BLaER1 (cell line): Measurements from ENCODE around the gene ZNF813.
"Not testable (repeated sequence)": the region's sequence is repeated elsewhere in the genome, so short reads cannot be mapped to it uniquely, and the experiment has no call there.

Experiments used
- H3K27ac ChIP-seq: shearing (Covaris generic); formaldehyde crosslinking; 2 replicates; pipeline ENCODE4 v1.8.1; 2022
- H3K27me3 ChIP-seq: shearing (Covaris generic); formaldehyde crosslinking; 2 replicates; pipeline ENCODE4 v1.8.1; 2022
- H3K36me3 ChIP-seq: shearing (Covaris generic); formaldehyde crosslinking; 2 replicates; pipeline ENCODE4 v1.8.1; 2022
- H3K4me1 ChIP-seq: shearing (Covaris generic); formaldehyde crosslinking; 2 replicates; pipeline ENCODE4 v1.8.1; 2022
- H3K4me2 ChIP-seq: shearing (Covaris generic); formaldehyde crosslinking; 2 replicates; pipeline ENCODE4 v1.8.1; 2022
- H3K4me3 ChIP-seq: shearing (Covaris generic); formaldehyde crosslinking; 2 replicates; pipeline ENCODE4 v1.8.1; 2022
- H3K9ac ChIP-seq: shearing (Covaris generic); formaldehyde crosslinking; 2 replicates; pipeline ENCODE4 v1.8.1; 2022
- H3K9me3 ChIP-seq: shearing (Covaris generic); formaldehyde crosslinking; 2 replicates; pipeline ENCODE4 v1.8.1; 2022
- H4K20me1 ChIP-seq: shearing (Covaris generic); formaldehyde crosslinking; 2 replicates; pipeline ENCODE4 v1.8.1; 2022
- Cebpa-rat ChIP-seq: shearing (Covaris generic); IDR thresholded peaks from 2 replicates; pipeline ENCODE4 v1.8.1; 2022

ZNF813 gene

GRCh38 chr19:53455828-53456227 lies 11.7 kb upstream of the ZNF813 start:
- Histone ChIP-seq H3K9me3 (peaks cover 89% of the 10 kb centered on the region), H3K27me3 (no peaks in the 10 kb centered on the region), H3K27ac (no peak overlapping the region), H3K9ac (no peak overlapping the region), H4K20me1 (no peaks in the 10 kb centered on the region), H3K4me1 (no peaks in the 10 kb centered on the region), H3K36me3 (peaks cover 85% of the 10 kb centered on the region), H3K4me2 (no peak overlapping the region), H3K4me3 (peak overlapping the region; percentile 9)
- TF ChIP-seq Cebpa-rat: no peak

DNA sequence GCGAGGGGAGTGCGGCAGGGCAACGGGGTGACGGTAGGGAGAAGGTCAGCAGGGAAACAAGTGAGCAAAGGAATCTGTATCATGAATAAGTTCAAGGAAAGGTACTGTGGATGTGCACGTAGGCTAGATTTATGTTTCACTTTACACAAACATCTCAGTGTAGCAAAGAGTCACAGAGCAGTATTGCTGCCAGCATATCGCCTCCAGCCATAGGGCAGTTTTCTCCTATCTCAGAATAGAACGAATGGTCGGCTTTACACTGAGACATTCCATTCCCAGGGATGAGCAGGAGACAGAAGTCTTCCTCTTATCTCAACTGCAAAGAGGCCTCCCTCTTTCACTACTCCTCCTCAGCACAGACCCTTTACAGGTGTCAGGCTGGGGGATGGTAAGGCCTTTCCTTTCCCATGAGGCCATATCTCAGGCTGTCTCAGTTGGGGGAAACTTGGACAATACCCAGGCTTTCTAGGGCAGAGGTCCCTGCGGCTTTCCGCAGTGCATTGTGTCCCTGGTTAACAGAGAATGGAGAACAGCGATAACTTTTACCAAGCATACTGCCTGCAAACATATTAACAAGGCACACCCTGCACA lies 7.3 kb upstream of the ZNF813 start:
- H3K27me3 ChIP-seq, H3K4me1 ChIP-seq, H3K4me3 ChIP-seq, H3K9ac ChIP-seq, H4K20me1 ChIP-seq, H3K27ac ChIP-seq, H3K4me2 ChIP-seq: not testable (repeated sequence)
- Histone ChIP-seq H3K36me3 (peaks cover 41% of the 10 kb centered on the region), H3K9me3 (peaks cover 69% of the 10 kb centered on the region)

DNA sequence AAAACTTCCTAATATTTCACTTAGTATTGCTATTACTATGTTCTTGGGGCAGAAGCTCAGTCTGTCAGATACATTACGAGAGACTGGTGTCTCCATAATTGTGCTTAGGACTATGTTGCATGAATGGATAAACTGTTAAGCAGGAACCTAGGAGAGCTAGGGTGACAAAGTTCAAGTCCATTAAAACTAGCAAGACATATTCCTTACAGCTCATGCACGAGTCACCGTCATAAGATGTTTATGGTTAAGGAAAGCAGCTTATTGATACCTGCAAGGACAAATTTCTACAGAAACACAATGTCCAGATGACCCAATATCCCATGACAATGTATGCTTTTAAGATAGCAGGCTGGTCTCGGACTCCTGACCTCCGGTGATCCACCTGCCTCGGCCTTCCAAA lies 5.7 kb upstream of the ZNF813 start:
- Histone ChIP-seq H3K4me1 (no peaks in the 10 kb centered on the region), H3K9ac (no peak overlapping the region), H4K20me1 (no peaks in the 10 kb centered on the region), H3K9me3 (peaks cover 57% of the 10 kb centered on the region), H3K27ac (no peak overlapping the region), H3K4me3 (no peak overlapping the region), H3K27me3 (no peaks in the 10 kb centered on the region), H3K4me2 (no peak overlapping the region), H3K36me3 (peaks cover 25% of the 10 kb centered on the region)
- TF ChIP-seq Cebpa-rat: no peak

- Histone ChIP-seq H3K36me3 (peaks cover 15% of the 10 kb centered on the region; the same call in 1 of the 2 replicates), H3K9ac (no peak overlapping the region), H3K9me3 (peaks cover 47% of the 10 kb centered on the region), H3K4me3 (no peak overlapping the region), H3K4me2 (no peak overlapping the region), H3K27me3 (no peaks in the 10 kb centered on the region), H4K20me1 (no peaks in the 10 kb centered on the region), H3K27ac (no peak overlapping the region), H3K4me1 (no peaks in the 10 kb centered on the region)
- TF ChIP-seq Cebpa-rat: no peak
Observed at GRCh38 chr19:53462861-53463260, 4.7 kb upstream of the ZNF813 start.

DNA sequence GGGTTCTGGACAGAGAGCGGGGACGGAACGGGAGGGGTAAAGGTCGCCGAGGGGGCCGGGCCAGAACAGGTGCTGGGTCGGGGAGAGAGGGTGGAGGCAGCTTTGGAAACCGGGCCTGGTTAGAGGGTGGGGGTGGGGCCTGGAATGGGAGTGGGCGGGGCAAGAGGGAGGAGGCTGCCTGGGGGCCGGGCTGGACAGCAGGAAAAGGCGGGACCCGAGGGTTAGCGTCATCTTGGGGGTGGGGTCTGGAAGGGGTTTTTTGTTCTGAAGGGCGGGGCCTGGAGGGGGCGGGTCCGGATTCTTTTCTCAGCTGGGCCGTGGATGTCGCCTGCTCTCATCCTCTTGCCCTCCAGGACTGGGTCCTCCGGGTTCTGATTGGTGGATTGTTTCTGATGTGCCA lies 4.3 kb upstream of the ZNF813 start:
- Histone ChIP-seq H3K36me3 (peaks cover 11% of the 10 kb centered on the region; the same call in 1 of the 2 replicates), H3K4me3 (no peak overlapping the region), H3K9ac (no peak overlapping the region), H3K27me3 (no peaks in the 10 kb centered on the region), H4K20me1 (no peaks in the 10 kb centered on the region), H3K4me2 (no peak overlapping the region), H3K27ac (no peak overlapping the region), H3K9me3 (peaks cover 43% of the 10 kb centered on the region), H3K4me1 (peaks cover under 1% of the 10 kb centered on the region; the same call in 1 of the 2 replicates)
- TF ChIP-seq Cebpa-rat: no peak

GRCh38 chr19:53466726-53467484 lies 628 bp upstream of the ZNF813 start:
- H3K9me3 ChIP-seq: peaks cover 39% of the 10 kb centered on the region
- H3K36me3 ChIP-seq: peaks cover 16% of the 10 kb centered on the region; the same call in 1 of the 2 replicates
- TF ChIP-seq Cebpa-rat: no peak
- H3K27me3 ChIP-seq: no peaks in the 10 kb centered on the region
- H3K4me1 ChIP-seq: peaks cover 5% of the 10 kb centered on the region; the same call in 1 of the 2 replicates
- H3K4me2 ChIP-seq: peak overlapping the region; percentile 79
- H3K4me3 ChIP-seq: peak overlapping the region; percentile 85
- peak overlapping the region; percentile 53; the same call in 1 of the 2 replicates for H3K9ac ChIP-seq
- H4K20me1 ChIP-seq: no peaks in the 10 kb centered on the region
- H3K27ac ChIP-seq: no peak overlapping the region

DNA sequence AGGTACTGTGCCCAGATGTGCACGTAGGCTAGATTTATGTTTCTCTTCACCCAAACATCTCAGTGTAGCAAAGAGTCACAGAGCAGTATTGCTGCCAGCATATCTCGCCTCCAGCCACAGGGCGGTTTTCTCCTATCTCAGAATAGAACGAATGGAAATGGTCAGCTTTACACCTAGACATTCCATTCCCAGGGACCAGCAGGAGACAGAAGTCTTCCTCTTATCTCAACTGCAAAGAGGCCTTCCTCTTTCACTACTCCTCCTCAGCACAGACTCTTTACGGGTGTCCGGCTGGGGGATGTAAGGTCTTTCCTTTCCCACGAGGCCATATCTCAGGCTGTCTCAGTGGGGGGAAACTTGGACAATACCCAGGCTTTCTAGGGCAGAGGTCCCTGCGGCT lies 1.1 kb downstream of the ZNF813 start:
- not testable (repeated sequence) for H4K20me1 ChIP-seq, H3K27me3 ChIP-seq, H3K4me1 ChIP-seq, H3K27ac ChIP-seq
- H3K4me2 ChIP-seq: peak overlapping the region; percentile 91
- peaks cover 33% of the 10 kb centered on the region for H3K36me3 ChIP-seq
- H3K4me3 ChIP-seq: peak overlapping the region; percentile 85
- H3K9me3 ChIP-seq: peaks cover 45% of the 10 kb centered on the region
- peak overlapping the region; percentile 92 for H3K9ac ChIP-seq

- no peak for TF ChIP-seq Cebpa-rat
Observed at GRCh38 chr19:53471916-53472315, 4.4 kb downstream of the ZNF813 start.

GRCh38 chr19:53474832-53475231 lies 7.3 kb downstream of the ZNF813 start:
- H3K9me3 ChIP-seq: peaks cover 90% of the 10 kb centered on the region
- H3K36me3 ChIP-seq: peaks cover 93% of the 10 kb centered on the region
- H3K4me2 ChIP-seq: not testable (repeated sequence)

More at GRCh38 chr19:53471916-53472315, 4.4 kb downstream of the ZNF813 start:
- H3K27ac ChIP-seq: no peak overlapping the region
- H3K9ac ChIP-seq: no peak overlapping the region
- H3K4me2 ChIP-seq: no peak overlapping the region
- peaks cover 63% of the 10 kb centered on the region for H3K36me3 ChIP-seq
- no peaks in the 10 kb centered on the region for H3K27me3 ChIP-seq
- no peak overlapping the region for H3K4me3 ChIP-seq
- H3K9me3 ChIP-seq: peaks cover 61% of the 10 kb centered on the region
- H4K20me1 ChIP-seq: no peaks in the 10 kb centered on the region
- H3K4me1 ChIP-seq: peaks cover 9% of the 10 kb centered on the region; the same call in 1 of the 2 replicates

GRCh38 chr19:53475470-53475869 lies 7.9 kb downstream of the ZNF813 start:
- H3K27me3 ChIP-seq, H3K4me2 ChIP-seq, H4K20me1 ChIP-seq, H3K9ac ChIP-seq, H3K4me1 ChIP-seq, H3K4me3 ChIP-seq, H3K27ac ChIP-seq: not testable (repeated sequence)
- Histone ChIP-seq H3K9me3 (peaks cover 96% of the 10 kb centered on the region), H3K36me3 (peaks cover 96% of the 10 kb centered on the region)

More at GRCh38 chr19:53474832-53475231, 7.3 kb downstream of the ZNF813 start:
- H3K9ac ChIP-seq, H3K27ac ChIP-seq, H3K4me3 ChIP-seq, H4K20me1 ChIP-seq, H3K4me1 ChIP-seq, H3K27me3 ChIP-seq: not testable (repeated sequence)

DNA sequence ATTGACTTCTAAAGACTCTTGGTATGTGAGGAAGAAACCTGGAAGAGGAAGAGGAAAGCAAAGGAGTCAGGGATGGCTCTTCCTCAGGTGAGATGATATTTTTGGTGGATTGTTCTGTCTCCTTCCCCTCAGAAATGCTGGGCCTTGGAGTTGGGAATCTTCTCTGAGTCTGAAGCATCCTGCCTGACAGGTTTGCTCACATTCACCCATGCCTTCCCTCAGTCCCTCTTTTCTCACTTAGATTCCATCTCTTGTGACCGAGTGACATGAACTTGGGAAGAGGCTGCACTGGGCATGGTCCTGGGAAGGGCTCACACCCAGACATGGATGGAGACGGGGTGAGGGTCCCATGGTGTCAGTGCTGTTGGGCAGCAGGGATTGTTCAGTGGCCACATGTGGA lies 16.2 kb downstream of the ZNF813 start:
- peaks cover 85% of the 10 kb centered on the region for H3K9me3 ChIP-seq
- not testable (repeated sequence) for H3K4me1 ChIP-seq, H4K20me1 ChIP-seq, H3K4me2 ChIP-seq, H3K27ac ChIP-seq, H3K4me3 ChIP-seq, H3K27me3 ChIP-seq, H3K9ac ChIP-seq
- H3K36me3 ChIP-seq: peaks cover 97% of the 10 kb centered on the region
